HCT116 (cell line): ENCODE measurements around the gene GMDS.

Experiments used
- ATF3 ChIP-seq: IDR thresholded peaks from 2 replicates; pipeline ENCODE4 v1.6.1; 2012
- CTCF ChIP-seq, 3 experiments: fragments of 200-600 bp in 1 of 3; sonication (generic) in 1 of 3; IDR thresholded peaks in 2 of 3; conservative IDR thresholded peaks in 1 of 3; 2 replicates each; pipeline ENCODE4 v1.5.1; 2012 to 2017; ENCODE audit warnings: low read depth in 2 of 3, low read length in 2 of 3, antibody characterized with exemption in 1 of 3, borderline replicate concordance in 1 of 3, control low read depth in 1 of 3, mild to moderate bottlenecking in 1 of 3, mixed read lengths in 1 of 3, mixed run types in 1 of 3, moderate library complexity in 1 of 3; ENCODE audit not compliant: insufficient read depth in 1 of 3
- EZH2 ChIP-seq: fragments of 200-600 bp; sonication (generic); IDR thresholded peaks from 2 replicates; pipeline ENCODE4 v1.6.1; 2017; ENCODE audit warnings: antibody characterized with exemption, mixed run types
- EZH2phosphoT487 ChIP-seq: fragments of 200-600 bp; IDR thresholded peaks from 2 replicates; pipeline ENCODE4 v1.6.1; 2018; ENCODE audit warnings: antibody characterized with exemption, borderline replicate concordance
- JUND ChIP-seq: IDR thresholded peaks from 2 replicates; pipeline ENCODE4 v1.6.1; 2012
- POLR2A ChIP-seq: IDR thresholded peaks from 2 replicates; pipeline ENCODE4 v1.7.0; 2011; ENCODE audit warnings: borderline replicate concordance; ENCODE audit not compliant: insufficient read depth, insufficient read length; ENCODE audit errors: extremely low read depth
- POLR2AphosphoS5 ChIP-seq: IDR thresholded peaks from 2 replicates; pipeline ENCODE4 v1.6.1; 2011; ENCODE audit warnings: mild to moderate bottlenecking, low read depth, low read length, moderate library complexity
- SRF ChIP-seq: IDR thresholded peaks from 2 replicates; pipeline ENCODE4 v1.6.1; 2012; ENCODE audit warnings: low read depth
- YY1 ChIP-seq: IDR thresholded peaks from 2 replicates; pipeline ENCODE4 v1.6.1; 2011; ENCODE audit warnings: low read length, low read depth, moderate library complexity, mild to moderate bottlenecking; ENCODE audit not compliant: insufficient replicate concordance; ENCODE audit errors: extremely low read depth
- ZNF274 ChIP-seq: fragments of 200-500 bp; sonication (Bioruptor generic); IDR thresholded peaks from 2 replicates; pipeline ENCODE4 v1.6.1; 2014; ENCODE audit warnings: mild to moderate bottlenecking, low read depth, low read length, inconsistent platforms
- TF ChIP-seq, protein P1 (sequence below): IDR thresholded peaks from 2 replicates; pipeline ENCODE4 v1.6.1; 2012; ENCODE audit warnings: low read depth

- TF ChIP-seq ATF3 (no peak), YY1 (no peak), EZH2 (no peak), CTCF (IDR thresholded peaks at IDR 0.05 in 2 of 3, conservative IDR thresholded peaks at IDR 0.05 in 1 of 3; ENCODE audit: borderline replicate concordance in 1 of 3, insufficient read depth in 1 of 3, low read depth in 2 of 3, low read length in 2 of 3) (no peak), JUND (no peak), POLR2A (no peak), SRF (no peak), EZH2phosphoT487 (no peak), ZNF274 (no peak), POLR2AphosphoS5 (no peak)
- TF ChIP-seq, protein P1, sequence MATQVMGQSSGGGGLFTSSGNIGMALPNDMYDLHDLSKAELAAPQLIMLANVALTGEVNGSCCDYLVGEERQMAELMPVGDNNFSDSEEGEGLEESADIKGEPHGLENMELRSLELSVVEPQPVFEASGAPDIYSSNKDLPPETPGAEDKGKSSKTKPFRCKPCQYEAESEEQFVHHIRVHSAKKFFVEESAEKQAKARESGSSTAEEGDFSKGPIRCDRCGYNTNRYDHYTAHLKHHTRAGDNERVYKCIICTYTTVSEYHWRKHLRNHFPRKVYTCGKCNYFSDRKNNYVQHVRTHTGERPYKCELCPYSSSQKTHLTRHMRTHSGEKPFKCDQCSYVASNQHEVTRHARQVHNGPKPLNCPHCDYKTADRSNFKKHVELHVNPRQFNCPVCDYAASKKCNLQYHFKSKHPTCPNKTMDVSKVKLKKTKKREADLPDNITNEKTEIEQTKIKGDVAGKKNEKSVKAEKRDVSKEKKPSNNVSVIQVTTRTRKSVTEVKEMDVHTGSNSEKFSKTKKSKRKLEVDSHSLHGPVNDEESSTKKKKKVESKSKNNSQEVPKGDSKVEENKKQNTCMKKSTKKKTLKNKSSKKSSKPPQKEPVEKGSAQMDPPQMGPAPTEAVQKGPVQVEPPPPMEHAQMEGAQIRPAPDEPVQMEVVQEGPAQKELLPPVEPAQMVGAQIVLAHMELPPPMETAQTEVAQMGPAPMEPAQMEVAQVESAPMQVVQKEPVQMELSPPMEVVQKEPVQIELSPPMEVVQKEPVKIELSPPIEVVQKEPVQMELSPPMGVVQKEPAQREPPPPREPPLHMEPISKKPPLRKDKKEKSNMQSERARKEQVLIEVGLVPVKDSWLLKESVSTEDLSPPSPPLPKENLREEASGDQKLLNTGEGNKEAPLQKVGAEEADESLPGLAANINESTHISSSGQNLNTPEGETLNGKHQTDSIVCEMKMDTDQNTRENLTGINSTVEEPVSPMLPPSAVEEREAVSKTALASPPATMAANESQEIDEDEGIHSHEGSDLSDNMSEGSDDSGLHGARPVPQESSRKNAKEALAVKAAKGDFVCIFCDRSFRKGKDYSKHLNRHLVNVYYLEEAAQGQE = no peak
Measured at GRCh38 chr6:1869308-1869707, 376.1 kb downstream of the GMDS start.
